ENCODE results near the gene RASIP1.

RASIP1 gene

DNA sequence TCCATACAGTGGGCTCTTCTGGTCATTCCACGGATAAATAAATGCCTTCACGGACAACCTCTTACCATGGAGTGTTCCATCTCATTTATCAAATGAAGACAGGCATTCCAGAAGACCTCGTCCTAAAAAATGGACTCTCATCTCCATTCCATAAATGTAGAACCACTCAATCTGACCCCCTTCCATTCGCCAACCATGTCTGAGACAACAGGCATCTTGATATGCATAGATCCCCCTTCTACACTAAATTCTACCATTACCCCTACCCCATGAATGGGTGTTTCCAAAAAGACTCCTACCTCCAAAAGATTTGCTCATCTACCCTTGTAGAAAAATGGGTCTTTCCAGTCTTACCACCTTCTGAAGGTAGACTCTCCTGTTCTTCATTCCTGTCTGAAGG is 9.0 kb downstream of the RASIP1 start:
- ATAC-seq (ENCODE audit: low read depth) = no peak
- no peak overlapping the region for H3K4me3 ChIP-seq (ENCODE audit: severe bottlenecking)
- no peaks in the 10 kb centered on the region for H3K27me3 ChIP-seq (ENCODE audit: insufficient read depth, poor library complexity, severe bottlenecking)
- TF ChIP-seq, protein P1, sequence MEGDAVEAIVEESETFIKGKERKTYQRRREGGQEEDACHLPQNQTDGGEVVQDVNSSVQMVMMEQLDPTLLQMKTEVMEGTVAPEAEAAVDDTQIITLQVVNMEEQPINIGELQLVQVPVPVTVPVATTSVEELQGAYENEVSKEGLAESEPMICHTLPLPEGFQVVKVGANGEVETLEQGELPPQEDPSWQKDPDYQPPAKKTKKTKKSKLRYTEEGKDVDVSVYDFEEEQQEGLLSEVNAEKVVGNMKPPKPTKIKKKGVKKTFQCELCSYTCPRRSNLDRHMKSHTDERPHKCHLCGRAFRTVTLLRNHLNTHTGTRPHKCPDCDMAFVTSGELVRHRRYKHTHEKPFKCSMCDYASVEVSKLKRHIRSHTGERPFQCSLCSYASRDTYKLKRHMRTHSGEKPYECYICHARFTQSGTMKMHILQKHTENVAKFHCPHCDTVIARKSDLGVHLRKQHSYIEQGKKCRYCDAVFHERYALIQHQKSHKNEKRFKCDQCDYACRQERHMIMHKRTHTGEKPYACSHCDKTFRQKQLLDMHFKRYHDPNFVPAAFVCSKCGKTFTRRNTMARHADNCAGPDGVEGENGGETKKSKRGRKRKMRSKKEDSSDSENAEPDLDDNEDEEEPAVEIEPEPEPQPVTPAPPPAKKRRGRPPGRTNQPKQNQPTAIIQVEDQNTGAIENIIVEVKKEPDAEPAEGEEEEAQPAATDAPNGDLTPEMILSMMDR (IDR thresholded peaks at IDR 0.05; ENCODE audit: poor library complexity, severe bottlenecking) = no peak
- no peaks in the 10 kb centered on the region for H3K9me3 ChIP-seq (ENCODE audit: severe bottlenecking)
- DNase-seq (ENCODE audit: low spot score) = no peak
- H3K27ac ChIP-seq (ENCODE audit: poor library complexity, severe bottlenecking) = no peak overlapping the region
- H3K4me1 ChIP-seq (ENCODE audit: insufficient read depth, poor library complexity, severe bottlenecking) = no peaks in the 10 kb centered on the region
- H3K36me3 ChIP-seq (ENCODE audit: low read depth) = no peaks in the 10 kb centered on the region

DNA sequence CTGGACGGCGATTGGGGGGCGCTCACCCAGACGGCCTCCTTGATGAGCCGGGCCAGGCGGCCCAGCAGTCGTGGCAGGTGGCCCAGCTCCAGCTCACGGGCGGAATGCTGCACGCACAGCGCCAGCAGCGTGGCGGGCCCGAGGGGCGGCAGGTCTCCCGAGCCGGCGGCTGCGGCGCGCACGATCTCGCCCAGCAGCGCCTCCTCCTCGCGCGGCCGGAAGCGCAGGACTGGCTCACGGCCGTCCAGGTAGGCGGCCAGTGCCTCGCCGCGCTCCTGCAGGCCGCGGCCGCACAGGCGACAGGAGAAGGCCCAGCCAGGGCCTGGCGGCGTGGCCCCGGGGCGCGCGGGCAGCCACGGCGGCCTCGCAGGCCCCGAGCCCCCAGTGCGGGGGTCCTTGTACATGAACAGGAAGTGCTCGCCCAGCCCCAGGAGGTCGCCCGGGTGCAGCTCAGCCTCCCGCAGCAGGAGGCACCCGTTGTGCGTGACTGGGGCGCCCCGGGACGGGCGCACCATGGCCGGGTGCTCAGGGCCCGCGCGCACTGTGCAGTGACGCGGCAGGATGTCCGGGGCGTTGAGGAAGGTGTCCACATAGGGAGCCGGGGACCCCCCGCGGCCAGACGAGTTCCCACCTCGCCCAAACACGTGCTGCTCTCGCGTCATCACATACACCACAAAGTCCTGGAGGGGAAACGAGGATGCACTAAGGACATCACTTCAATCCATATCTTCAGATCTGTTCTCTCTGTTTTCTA is 11.3 kb downstream of the RASIP1 start:
- TF ChIP-seq, protein P1 (IDR thresholded peaks at IDR 0.05; ENCODE audit: poor library complexity, severe bottlenecking) = no peak
- H3K4me1 ChIP-seq (ENCODE audit: insufficient read depth, poor library complexity, severe bottlenecking) = peaks cover 13% of the 10 kb centered on the region
- no peak for ATAC-seq (ENCODE audit: low read depth)
- H3K4me3 ChIP-seq (ENCODE audit: severe bottlenecking) = no peak overlapping the region
- H3K27ac ChIP-seq (ENCODE audit: poor library complexity, severe bottlenecking) = no peak overlapping the region
- DNase-seq (ENCODE audit: low spot score) = no peak
- H3K9me3 ChIP-seq (ENCODE audit: severe bottlenecking) = no peaks in the 10 kb centered on the region
- no peaks in the 10 kb centered on the region for H3K27me3 ChIP-seq (ENCODE audit: insufficient read depth, poor library complexity, severe bottlenecking)
- no peaks in the 10 kb centered on the region for H3K36me3 ChIP-seq (ENCODE audit: low read depth)

DNA sequence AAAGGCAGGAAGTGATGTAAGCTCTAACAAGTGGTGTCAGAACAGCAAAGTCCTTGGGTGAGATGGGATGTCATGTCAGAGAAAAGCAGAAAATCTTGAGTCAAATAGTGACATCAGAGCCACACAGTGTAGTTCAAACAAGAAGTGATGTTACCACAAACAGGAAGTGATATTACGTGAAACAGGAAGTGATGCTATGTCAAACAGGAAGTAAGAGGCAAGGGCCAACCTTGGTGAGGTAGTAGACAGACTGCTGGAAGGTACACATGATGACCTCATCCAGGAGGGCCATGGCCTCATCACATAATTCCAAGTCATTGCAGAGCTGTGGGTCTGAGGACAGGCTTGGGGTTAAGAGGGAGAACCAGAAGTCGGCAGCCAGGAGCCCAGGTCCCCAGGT is 13.9 kb downstream of the RASIP1 start:
- Histone ChIP-seq H3K4me1 (ENCODE audit: insufficient read depth, poor library complexity, severe bottlenecking) (peaks cover 13% of the 10 kb centered on the region), H3K36me3 (ENCODE audit: low read depth) (no peaks in the 10 kb centered on the region), H3K9me3 (ENCODE audit: severe bottlenecking) (no peaks in the 10 kb centered on the region), H3K27ac (ENCODE audit: poor library complexity, severe bottlenecking) (no peak overlapping the region), H3K4me3 (ENCODE audit: severe bottlenecking) (no peak overlapping the region), H3K27me3 (ENCODE audit: insufficient read depth, poor library complexity, severe bottlenecking) (no peaks in the 10 kb centered on the region)
- ATAC-seq (ENCODE audit: low read depth) (no peak), DNase-seq (ENCODE audit: low spot score) (no peak)
- TF ChIP-seq, protein P1 (IDR thresholded peaks at IDR 0.05; ENCODE audit: poor library complexity, severe bottlenecking) = no peak

DNA sequence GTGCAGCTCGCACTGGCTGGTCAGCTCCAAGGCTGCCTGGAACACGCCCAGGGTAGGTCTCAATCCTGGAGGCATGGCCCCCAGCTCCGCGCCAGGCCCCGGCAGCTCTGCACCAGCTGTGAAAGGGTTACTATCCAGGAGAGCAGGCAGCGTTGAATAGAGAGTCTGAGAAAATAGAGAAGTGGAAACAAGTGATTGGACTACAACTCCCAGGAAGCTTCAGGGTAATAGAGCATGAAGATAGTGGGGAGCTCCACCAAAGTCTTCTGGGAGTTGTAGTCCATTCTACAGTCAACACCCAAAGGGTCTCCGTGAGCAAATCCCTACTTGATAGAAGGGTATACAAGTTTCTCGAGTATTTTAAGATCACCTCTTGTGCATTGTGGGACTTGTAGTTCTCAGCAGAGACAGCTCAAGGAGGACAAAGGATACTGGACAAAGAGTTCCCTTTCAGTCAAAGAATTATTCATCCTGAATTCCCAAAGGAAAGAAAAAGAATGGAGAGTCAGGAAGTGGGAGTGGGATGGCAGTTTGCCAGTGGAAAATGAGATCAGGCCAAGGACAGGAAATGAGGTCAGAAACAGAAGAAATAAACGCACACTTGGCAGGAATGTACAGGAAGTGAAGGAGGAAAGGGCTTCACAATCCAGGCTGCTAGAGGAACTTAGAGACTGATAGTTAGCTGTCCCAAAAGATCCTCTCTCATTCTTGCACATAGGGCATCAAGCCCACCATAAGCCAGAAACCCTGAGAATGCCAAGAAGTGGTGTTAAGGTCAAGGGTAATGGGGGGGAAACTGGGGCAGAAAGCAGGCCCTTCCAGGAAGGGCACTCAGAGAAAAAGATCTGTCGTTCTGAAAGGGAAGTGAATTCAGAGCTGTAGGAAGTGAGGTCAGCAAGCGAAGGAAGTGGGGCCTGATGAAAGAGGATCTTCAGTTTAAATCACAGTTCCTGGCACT is 15.3 kb downstream of the RASIP1 start:
- no peaks in the 10 kb centered on the region for H3K27me3 ChIP-seq (ENCODE audit: insufficient read depth, poor library complexity, severe bottlenecking)
- H3K4me3 ChIP-seq (ENCODE audit: severe bottlenecking) = no peak overlapping the region
- no peaks in the 10 kb centered on the region for H3K36me3 ChIP-seq (ENCODE audit: low read depth)
- no peak for DNase-seq (ENCODE audit: low spot score)
- TF ChIP-seq, protein P1 (IDR thresholded peaks at IDR 0.05; ENCODE audit: poor library complexity, severe bottlenecking) = no peak
- peaks cover 13% of the 10 kb centered on the region for H3K4me1 ChIP-seq (ENCODE audit: insufficient read depth, poor library complexity, severe bottlenecking)
- no peaks in the 10 kb centered on the region for H3K9me3 ChIP-seq (ENCODE audit: severe bottlenecking)
- peak; percentile 52 for ATAC-seq (ENCODE audit: low read depth)
- peak overlapping the region; percentile 75 for H3K27ac ChIP-seq (ENCODE audit: poor library complexity, severe bottlenecking)
